Measurements from ENCODE around the gene PDXK. TPM values are rescaled to one million over a fixed set of nuclear protein-coding genes. Genes with fewer than 3 reads are reported as not detected.
"Not testable (repeated sequence)": the region's sequence is repeated elsewhere in the genome, so short reads cannot be mapped to it uniquely, and the experiment has no call there.

Gene PDXK
- polyA plus RNA-seq, 3 donors: 67.8 to 104 (median 70.2) TPM

- no peak for DNase-seq (ENCODE audit: extremely low read depth in 1 of 11, low read depth in 9 of 11, low spot score in 4 of 11)
Observed at GRCh38 chr21:43691086-43691795, 27.7 kb upstream of the PDXK start.

- no peak for DNase-seq (ENCODE audit: extremely low read depth in 1 of 11, low read depth in 9 of 11, low spot score in 4 of 11)
Observed at GRCh38 chr21:43691801-43692200, 27.1 kb upstream of the PDXK start.

- DNase-seq (ENCODE audit: extremely low read depth in 1 of 11, low read depth in 9 of 11, low spot score in 4 of 11): no peak
Observed at GRCh38 chr21:43692949-43693348, 26.0 kb upstream of the PDXK start.

- no peak for DNase-seq (ENCODE audit: extremely low read depth in 1 of 11, low read depth in 9 of 11, low spot score in 4 of 11)
Observed at GRCh38 chr21:43693981-43694380, 24.9 kb upstream of the PDXK start.

GRCh38 chr21:43694437-43695079 is 24.4 kb upstream of the PDXK start:
- DNase-seq (ENCODE audit: extremely low read depth in 1 of 11, low read depth in 9 of 11, low spot score in 4 of 11): no peak

- no peak for DNase-seq (ENCODE audit: extremely low read depth in 1 of 11, low read depth in 9 of 11, low spot score in 4 of 11)
Observed at GRCh38 chr21:43696214-43696613, 22.7 kb upstream of the PDXK start.

GRCh38 chr21:43697758-43698643 is 20.9 kb upstream of the PDXK start:
- no peak for DNase-seq (ENCODE audit: extremely low read depth in 1 of 11, low read depth in 9 of 11, low spot score in 4 of 11)

- DNase-seq (ENCODE audit: extremely low read depth in 1 of 11, low read depth in 9 of 11, low spot score in 4 of 11): not testable (repeated sequence)
Observed at GRCh38 chr21:43699492-43699777, 19.5 kb upstream of the PDXK start.

GRCh38 chr21:43699933-43700599 is 18.9 kb upstream of the PDXK start:
- DNase-seq (ENCODE audit: extremely low read depth in 1 of 11, low read depth in 9 of 11, low spot score in 4 of 11): no peak

GRCh38 chr21:43701936-43702784 is 16.8 kb upstream of the PDXK start:
- DNase-seq (ENCODE audit: extremely low read depth in 1 of 11, low read depth in 9 of 11, low spot score in 4 of 11): no peak

- no peak for DNase-seq (ENCODE audit: extremely low read depth in 1 of 11, low read depth in 9 of 11, low spot score in 4 of 11)
Observed at GRCh38 chr21:43702785-43703034, 16.2 kb upstream of the PDXK start.

- DNase-seq (ENCODE audit: extremely low read depth in 1 of 11, low read depth in 9 of 11, low spot score in 4 of 11): peak in 2 of 11 donors; percentile 36 to 39
Observed at GRCh38 chr21:43703035-43703880, 15.7 kb upstream of the PDXK start.

GRCh38 chr21:43707462-43707861 is 11.5 kb upstream of the PDXK start:
- DNase-seq (ENCODE audit: extremely low read depth in 1 of 11, low read depth in 9 of 11, low spot score in 4 of 11): no peak

GRCh38 chr21:43708745-43709381 is 10.1 kb upstream of the PDXK start:
- no peak for DNase-seq (ENCODE audit: extremely low read depth in 1 of 11, low read depth in 9 of 11, low spot score in 4 of 11)

GRCh38 chr21:43712268-43712942 is 6.5 kb upstream of the PDXK start:
- peak in 5 of 11 donors; percentile 41 to 78 (median 69) for DNase-seq (ENCODE audit: extremely low read depth in 1 of 11, low read depth in 9 of 11, low spot score in 4 of 11)

GRCh38 chr21:43713123-43713522 is 5.8 kb upstream of the PDXK start:
- DNase-seq (ENCODE audit: extremely low read depth in 1 of 11, low read depth in 9 of 11, low spot score in 4 of 11): not testable (repeated sequence)
